OCI-LY7 (cell line): ENCODE results near the gene TSPAN11.

Source experiments
- CTCF ChIP-seq: fragments of 200-600 bp; sonication (generic); conservative IDR thresholded peaks from 2 replicates; pipeline ENCODE4 v1.5.1; 2014; ENCODE audit warnings: mild to moderate bottlenecking, antibody characterized with exemption, low read length, moderate library complexity, mixed read lengths
- EZH2phosphoT487 ChIP-seq: fragments of 200-600 bp; sonication (generic); IDR thresholded peaks from 2 replicates; pipeline ENCODE4 v1.6.1; 2018; ENCODE audit warnings: low read depth, borderline replicate concordance, mild to moderate bottlenecking, mixed run types, antibody characterized with exemption, low read length, moderate library complexity, mixed read lengths

GRCh38 chr12:30965613-30965985, 39.1 kb downstream of the TSPAN11 start:
- 0 out of 2 replicates have a peak, but pooled peaks have one; percentile 15 for TF ChIP-seq CTCF
- no peak for TF ChIP-seq EZH2phosphoT487
